Loucy (cell line): ENCODE measurements around the gene SPRED2.

ENCODE experiments used
- H2AFZ ChIP-seq: fragments of 200-600 bp; sonication (generic); 2 replicates; pipeline ENCODE4 v1.6.0; 2016; ENCODE audit warnings: antibody characterized with exemption, mild to moderate bottlenecking, low read length, moderate library complexity
- H3F3A ChIP-seq: fragments of 200-600 bp; 2 replicates; pipeline ENCODE4 v1.6.0; 2016; ENCODE audit warnings: antibody characterized with exemption, low read depth, mild to moderate bottlenecking
- H3K27me3 ChIP-seq: fragments of 200-600 bp; sonication (generic); 2 replicates; pipeline ENCODE4 v1.6.1; 2014; ENCODE audit warnings: low read length, mild to moderate bottlenecking; ENCODE audit not compliant: insufficient read depth, poor library complexity, severe bottlenecking
- H3K36me3 ChIP-seq: fragments of 200-600 bp; sonication (generic); 2 replicates; pipeline ENCODE4 v1.6.1; 2016; ENCODE audit warnings: low read length; ENCODE audit not compliant: insufficient read depth
- H3K4me1 ChIP-seq: fragments of 200-600 bp; sonication (generic); 2 replicates; pipeline ENCODE4 v1.5.1; 2014; ENCODE audit warnings: low read length, mild to moderate bottlenecking; ENCODE audit not compliant: insufficient read depth, poor library complexity, severe bottlenecking
- H3K4me2 ChIP-seq: fragments of 200-600 bp; sonication (generic); 2 replicates; pipeline ENCODE4 v1.6.0; 2014; ENCODE audit warnings: antibody characterized with exemption, low read length, low read depth, mild to moderate bottlenecking; ENCODE audit not compliant: poor library complexity, severe bottlenecking
- H3K4me3 ChIP-seq: fragments of 200-600 bp; sonication (generic); 2 replicates; pipeline ENCODE4 v1.5.1; 2014; ENCODE audit warnings: low read length, mild to moderate bottlenecking, mixed read lengths; ENCODE audit not compliant: poor library complexity, severe bottlenecking
- H3K79me2 ChIP-seq: fragments of 200-600 bp; sonication (generic); 2 replicates; pipeline ENCODE4 v1.6.1; 2014; ENCODE audit warnings: low read length; ENCODE audit not compliant: insufficient read depth
- H3K9ac ChIP-seq: fragments of 200-600 bp; sonication (generic); 2 replicates; pipeline ENCODE4 v1.6.0; 2014; ENCODE audit warnings: mild to moderate bottlenecking, low read depth, low read length, moderate library complexity; ENCODE audit not compliant: poor library complexity, severe bottlenecking
- H3K9me2 ChIP-seq: fragments of 200-600 bp; sonication (generic); replicated peaks from 2 replicates; pipeline ENCODE4 v1.6.1; 2016; ENCODE audit warnings: low read depth, low read length, mixed read lengths
- H3K9me3 ChIP-seq: fragments of 200-600 bp; sonication (generic); 2 replicates; pipeline ENCODE4 v1.6.1; 2014; ENCODE audit warnings: mild to moderate bottlenecking, antibody characterized with exemption, low read length, low read depth; ENCODE audit not compliant: insufficient read depth
- H4K20me1 ChIP-seq: fragments of 200-600 bp; sonication (generic); 2 replicates; pipeline ENCODE4 v1.6.0; 2014; ENCODE audit warnings: antibody characterized with exemption, low read length, mild to moderate bottlenecking; ENCODE audit not compliant: insufficient read depth, poor library complexity, severe bottlenecking
- CTCF ChIP-seq: fragments of 200-600 bp; sonication (generic); conservative IDR thresholded peaks from 2 replicates; pipeline ENCODE4 v1.5.1; 2014; ENCODE audit warnings: mild to moderate bottlenecking, antibody characterized with exemption, low read length
- EZH2phosphoT487 ChIP-seq: fragments of 200-600 bp; IDR thresholded peaks from 2 replicates; pipeline ENCODE4 v1.6.1; 2018; ENCODE audit warnings: antibody characterized with exemption, mild to moderate bottlenecking, moderate library complexity, borderline replicate concordance

The SPRED2 gene

DNA sequence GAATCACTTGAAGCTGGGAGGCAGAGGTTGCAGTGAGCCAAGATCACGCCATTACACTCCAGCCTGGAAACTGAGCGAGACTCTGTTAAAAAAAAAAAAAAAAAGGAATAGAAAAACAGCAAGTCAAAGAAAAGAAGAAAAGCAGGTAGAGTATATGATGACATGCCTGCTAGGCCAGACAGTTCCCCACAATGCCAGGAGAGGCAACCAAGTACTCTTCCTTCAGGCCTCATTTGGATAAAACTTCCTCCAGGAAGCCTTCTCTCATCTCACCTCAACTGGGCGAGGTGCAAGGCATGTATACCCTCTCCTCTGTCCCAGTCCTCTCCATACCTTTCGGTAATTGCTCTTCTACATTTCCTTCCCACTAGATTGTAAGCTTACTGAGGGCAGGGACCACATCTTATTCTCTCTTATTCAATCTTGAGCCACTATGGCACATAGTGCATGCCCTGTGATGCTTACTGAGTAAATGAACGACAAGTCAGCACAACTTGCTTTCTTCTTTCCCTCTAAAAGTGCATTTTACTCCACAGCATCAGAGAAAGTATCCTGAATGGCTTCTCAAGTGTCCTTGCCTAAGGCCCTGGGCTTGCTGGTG, 10.1 kb upstream of the SPRED2 start:
- no peaks in the 10 kb centered on the region for H4K20me1 ChIP-seq
- H3K4me2 ChIP-seq, result no peak overlapping the region
- no peaks in the 10 kb centered on the region for H3K9me3 ChIP-seq
- no peak overlapping the region for H2AFZ ChIP-seq
- no peaks in the 10 kb centered on the region for H3F3A ChIP-seq
- peaks cover 6% of the 10 kb centered on the region for H3K27me3 ChIP-seq
- H3K36me3 ChIP-seq, result no peaks in the 10 kb centered on the region
- no peak overlapping the region for H3K4me3 ChIP-seq
- TF ChIP-seq EZH2phosphoT487, result no peak
- TF ChIP-seq CTCF, result no peak
- H3K4me1 ChIP-seq, result no peaks in the 10 kb centered on the region
- H3K79me2 ChIP-seq, result no peaks in the 10 kb centered on the region
- H3K9ac ChIP-seq, result no peak overlapping the region
- no peaks in the 10 kb centered on the region for H3K9me2 ChIP-seq

DNA sequence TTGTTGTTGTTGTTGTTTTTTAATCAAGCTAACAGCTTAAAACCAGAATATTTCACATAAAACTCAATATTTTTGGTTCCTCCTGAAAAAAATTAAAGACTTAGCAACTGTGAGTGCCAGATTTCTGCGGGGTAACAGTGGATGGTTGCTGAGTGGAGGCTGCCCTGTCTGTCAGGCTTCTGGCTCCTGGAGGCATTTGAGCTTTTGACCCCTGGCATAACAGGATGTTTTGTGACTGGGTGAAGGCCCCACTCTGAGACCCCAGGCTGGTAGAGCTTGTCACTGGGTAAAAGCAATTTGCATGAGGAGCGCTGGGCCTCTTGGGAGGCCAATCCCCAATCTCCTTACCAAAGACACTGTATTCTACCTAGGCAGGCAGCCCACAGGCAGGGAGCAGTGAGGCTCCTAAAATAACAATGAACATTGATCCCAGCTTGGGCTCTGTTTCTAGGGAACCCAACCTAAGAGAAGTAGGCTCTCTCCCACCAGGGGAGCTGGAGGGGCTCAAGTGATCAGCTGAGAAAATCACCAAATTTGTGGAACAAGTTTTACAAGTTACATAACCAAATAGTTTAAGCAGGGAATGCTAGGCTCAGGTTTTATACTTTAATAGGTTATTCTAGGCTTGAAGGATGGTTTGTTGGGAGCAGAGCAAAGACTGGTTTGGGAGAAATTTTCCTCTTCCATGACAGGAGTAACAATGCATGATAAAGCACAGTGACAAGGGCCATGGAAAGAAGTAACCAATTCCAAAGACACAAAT, 5.9 kb upstream of the SPRED2 start:
- Histone ChIP-seq H3K4me3 (no peak overlapping the region), H3K79me2 (no peaks in the 10 kb centered on the region), H3K27me3 (peaks cover 6% of the 10 kb centered on the region), H3F3A (0 out of 2 replicates have a peak, but pooled peaks cover 3% of the 10 kb centered on the region), H3K9ac (no peak overlapping the region), H3K9me2 (no peaks in the 10 kb centered on the region), H3K9me3 (no peaks in the 10 kb centered on the region), H3K4me2 (no peak overlapping the region), H2AFZ (no peak overlapping the region), H4K20me1 (no peaks in the 10 kb centered on the region), H3K4me1 (peaks cover 17% of the 10 kb centered on the region), H3K36me3 (no peaks in the 10 kb centered on the region)
- no peak for TF ChIP-seq EZH2phosphoT487
- no peak for TF ChIP-seq CTCF

GRCh38 chr2:65437392-65438135, 5.2 kb upstream of the SPRED2 start:
- Histone ChIP-seq H2AFZ (no peak overlapping the region), H3K4me2 (no peak overlapping the region), H3K4me1 (peaks cover 17% of the 10 kb centered on the region), H3K9me3 (no peaks in the 10 kb centered on the region), H3K27me3 (peaks cover 6% of the 10 kb centered on the region), H3K9me2 (no peaks in the 10 kb centered on the region), H3K4me3 (no peak overlapping the region), H3K36me3 (no peaks in the 10 kb centered on the region), H3K79me2 (no peaks in the 10 kb centered on the region), H4K20me1 (no peaks in the 10 kb centered on the region), H3K9ac (no peak overlapping the region), H3F3A (0 out of 2 replicates have a peak, but pooled peaks cover 3% of the 10 kb centered on the region)
- TF ChIP-seq EZH2phosphoT487 (no peak), CTCF (no peak)
